Measurements from ENCODE around the gene WASF2. TPM values are rescaled to one million over a fixed set of nuclear protein-coding genes. Genes with fewer than 3 reads are reported as not detected.
A peak's percentile ranks its signal among the peaks of the same experiment; 100 is the strongest.

The WASF2 gene
- total and polyA plus RNA-seq, 2 of the 13 experiments (the other 11 are each of a cell fraction or from before 2014, with no cell fraction given) = 10.4 to 27.7 TPM

GRCh38 chr1:27530192-27530591 is 40.2 kb upstream of the WASF2 start:
- Histone ChIP-seq H3K4me3 (replicated peaks in 1 of 3; ENCODE audit: insufficient read depth in 1 of 3, low read depth in 2 of 3, low read length in 3 of 3) (no peak overlapping the region), H3K4me1 (ENCODE audit: insufficient read depth, low read length) (peaks cover 42% of the 10 kb centered on the region), H4K20me1 (ENCODE audit: insufficient read depth, low read length) (no peaks in the 10 kb centered on the region), H3K27me3 (ENCODE audit: control insufficient read depth in 1 of 2, insufficient read depth in 2 of 2, low read length in 2 of 2) (no peaks in the 10 kb centered on the region), H3K36me3 (replicated peaks in 1 of 2; ENCODE audit: control insufficient read depth in 1 of 2, insufficient read depth in 2 of 2, low read length in 2 of 2) (0 out of 5 replicates have a peak, but pooled peaks cover 0 to 3% of the 10 kb centered on the region in 2 experiments), H2AFZ (ENCODE audit: low read length) (no peak overlapping the region), H3K9ac (ENCODE audit: insufficient read depth, low read depth, low read length) (no peak overlapping the region), H3K4me2 (ENCODE audit: low read depth, low read length) (no peak overlapping the region), H3K79me2 (ENCODE audit: insufficient read depth, low read length) (no peaks in the 10 kb centered on the region), H3K9me3 (ENCODE audit: low read length) (no peaks in the 10 kb centered on the region), H3K27ac (ENCODE audit: extremely low read length, insufficient read depth, low read length) (no peak overlapping the region)
- BruUV-seq (replicated peaks) = no TSS peak
- in situ Hi-C loops (cut with HindIII; ENCODE audit: extremely low pct_ligation_motif_present, low pct_unique_long_range_greater_than_20kb) = no loop called here
- ATAC-seq = no peak
- no peak for FAIRE-seq
- DNase-seq (ENCODE audit: low spot score) = no peak
- ChIA-PET POLR2A (interaction anchor here (0.9 to 1.5 kb wide), 2 partner anchors 12 to 41 kb away, joined by 3 to 4 read pairs; no protein-coding TSS in a partner anchor), CTCF (ENCODE audit: low intra/inter-chr PET ratio, low total read pairs) (no interaction called here)
- WGBS (ENCODE audit: low lambda C conversion rate) = 95% methylated on average over 10 of the region's 10 CpGs
- intact Hi-C loops (cut with micrococcal nuclease; ENCODE audit: unreplicated experiment) = no loop called here
- TF ChIP-seq, protein P1, sequence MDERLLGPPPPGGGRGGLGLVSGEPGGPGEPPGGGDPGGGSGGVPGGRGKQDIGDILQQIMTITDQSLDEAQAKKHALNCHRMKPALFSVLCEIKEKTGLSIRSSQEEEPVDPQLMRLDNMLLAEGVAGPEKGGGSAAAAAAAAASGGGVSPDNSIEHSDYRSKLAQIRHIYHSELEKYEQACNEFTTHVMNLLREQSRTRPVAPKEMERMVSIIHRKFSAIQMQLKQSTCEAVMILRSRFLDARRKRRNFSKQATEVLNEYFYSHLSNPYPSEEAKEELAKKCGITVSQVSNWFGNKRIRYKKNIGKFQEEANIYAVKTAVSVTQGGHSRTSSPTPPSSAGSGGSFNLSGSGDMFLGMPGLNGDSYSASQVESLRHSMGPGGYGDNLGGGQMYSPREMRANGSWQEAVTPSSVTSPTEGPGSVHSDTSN (CRISPR knock-in tag; IDR thresholded peaks at IDR 0.05) = no peak
- peak; percentile 38; the same call in 1 of the 2 replicates for TF ChIP-seq ZNF629 (CRISPR knock-in tag; conservative IDR thresholded peaks at IDR 0.05)

DNA sequence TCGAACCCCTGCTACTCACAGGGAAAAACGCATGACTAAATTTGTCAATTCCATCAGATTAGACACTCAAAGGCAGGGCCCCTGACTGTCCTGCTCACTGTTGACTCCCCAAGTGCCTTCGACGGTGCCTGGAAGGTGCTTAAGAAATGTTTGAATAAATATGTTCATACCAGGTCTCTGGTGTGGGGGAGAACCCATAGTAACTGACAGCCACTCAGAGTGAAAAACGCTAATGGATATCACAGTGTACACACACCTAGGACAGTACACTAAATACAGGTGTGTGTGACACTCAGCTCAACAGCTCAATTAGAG is 39.7 kb upstream of the WASF2 start:
- H3K4me2 ChIP-seq (ENCODE audit: low read depth, low read length) = no peak overlapping the region
- TF ChIP-seq ZNF780A (CRISPR knock-in tag; IDR thresholded peaks at IDR 0.05) (no peak), ZNF501 (CRISPR knock-in tag; IDR thresholded peaks at IDR 0.05) (0 out of 2 replicates have a peak, but pooled peaks have one; percentile 10), MAX (IDR thresholded peaks at IDR 0.05) (no peak), HCFC1 (IDR thresholded peaks at IDR 0.05; ENCODE audit: low read depth, low read length) (no peak), ZNF839 (CRISPR knock-in tag; IDR thresholded peaks at IDR 0.05; ENCODE audit: borderline replicate concordance) (no peak), MYC (CRISPR knock-in tag; IDR thresholded peaks at IDR 0.05; ENCODE audit: borderline replicate concordance) (no peak)
- ChIA-PET POLR2A (interaction anchor here (1.5 kb wide), 1 partner anchor 13 kb away, joined by 4 read pairs; no protein-coding TSS in a partner anchor), CTCF (ENCODE audit: low intra/inter-chr PET ratio, low total read pairs) (no interaction called here)
- FAIRE-seq = no peak
- peaks cover 47% of the 10 kb centered on the region for H3K4me1 ChIP-seq (ENCODE audit: insufficient read depth, low read length)
- no peaks in the 10 kb centered on the region for H3K27me3 ChIP-seq (ENCODE audit: control insufficient read depth in 1 of 2, insufficient read depth in 2 of 2, low read length in 2 of 2)
- H3K36me3 ChIP-seq (replicated peaks in 1 of 2; ENCODE audit: control insufficient read depth in 1 of 2, insufficient read depth in 2 of 2, low read length in 2 of 2) = no peaks in the 10 kb centered on the region
- no peaks in the 10 kb centered on the region for H4K20me1 ChIP-seq (ENCODE audit: insufficient read depth, low read length)
- no peaks in the 10 kb centered on the region for H3K79me2 ChIP-seq (ENCODE audit: insufficient read depth, low read length)
- no peak overlapping the region for H3K9ac ChIP-seq (ENCODE audit: insufficient read depth, low read depth, low read length)
- in situ Hi-C loops (cut with HindIII; ENCODE audit: extremely low pct_ligation_motif_present, low pct_unique_long_range_greater_than_20kb) = no loop called here
- no peak for DNase-seq (ENCODE audit: low spot score)
- H3K4me3 ChIP-seq (replicated peaks in 1 of 3; ENCODE audit: insufficient read depth in 1 of 3, low read depth in 2 of 3, low read length in 3 of 3) = no peak overlapping the region
- WGBS (ENCODE audit: low lambda C conversion rate) = 42% methylated on average over 5 of the region's 5 CpGs
- H3K9me3 ChIP-seq (ENCODE audit: low read length) = no peaks in the 10 kb centered on the region
- no peak overlapping the region for H3K27ac ChIP-seq (ENCODE audit: extremely low read length, insufficient read depth, low read length)
- intact Hi-C loops (cut with micrococcal nuclease; ENCODE audit: unreplicated experiment) = loop anchor here (5.0 kb wide), 1 partner anchor 43 kb away; no protein-coding TSS in a partner anchor
- BruUV-seq (replicated peaks) = no TSS peak
- ATAC-seq = no peak
- no peak overlapping the region for H2AFZ ChIP-seq (ENCODE audit: low read length)
